ENCODE results near the gene CDKAL1. TPM values are rescaled to one million over a fixed set of nuclear protein-coding genes. Genes with fewer than 3 reads are reported as not detected.

The CDKAL1 gene
- total RNA-seq, 1 donor from 2014 or later = 9.1 TPM

DNA sequence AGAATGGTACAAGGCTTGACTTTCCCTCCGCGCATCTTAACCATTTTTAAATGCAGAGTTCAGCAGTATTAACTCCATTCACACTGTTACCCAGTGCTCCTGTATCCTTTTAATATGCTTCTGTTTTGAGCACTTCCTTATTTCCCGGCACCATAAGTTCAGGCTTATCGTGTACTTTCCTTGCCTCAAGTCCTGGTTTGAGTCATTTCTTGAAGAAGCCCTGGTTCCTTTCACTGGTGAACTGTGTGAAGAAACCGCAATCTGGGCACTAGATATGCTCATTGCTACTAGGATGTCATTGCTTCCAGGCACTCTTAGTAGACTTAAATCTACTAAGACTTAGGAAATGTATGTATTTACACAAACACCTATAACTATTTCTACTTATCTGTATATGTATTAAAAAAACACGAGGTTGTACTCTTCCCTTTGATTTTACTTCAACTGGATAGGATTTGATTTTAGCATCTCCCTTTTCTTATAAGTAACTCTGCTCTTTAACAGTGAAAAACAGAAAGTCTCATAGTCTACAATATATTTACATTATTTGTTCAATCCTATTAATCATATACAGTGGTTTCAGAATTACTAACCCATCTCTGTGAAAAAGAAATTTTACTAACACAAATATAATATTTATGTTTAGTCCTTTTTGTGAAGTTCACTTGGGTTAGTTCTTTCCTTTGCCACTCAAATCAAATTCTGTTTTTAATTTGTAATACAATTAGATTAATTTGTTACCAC, 135.5 kb downstream of the CDKAL1 start:
- Histone ChIP-seq H3K4me1 (peaks cover 12% of the 10 kb centered on the region), H3K9me3 (replicated peaks) (no peaks in the 10 kb centered on the region), H3K27ac (replicated peaks) (no peak overlapping the region), H3K4me3 (no peak overlapping the region), H3K27me3 (ENCODE audit: low read depth) (no peaks in the 10 kb centered on the region), H3K36me3 (no peaks in the 10 kb centered on the region)
- intact Hi-C loops (cut with micrococcal nuclease) = no loop called here
- no peak for DNase-seq
- TF ChIP-seq, protein P1, sequence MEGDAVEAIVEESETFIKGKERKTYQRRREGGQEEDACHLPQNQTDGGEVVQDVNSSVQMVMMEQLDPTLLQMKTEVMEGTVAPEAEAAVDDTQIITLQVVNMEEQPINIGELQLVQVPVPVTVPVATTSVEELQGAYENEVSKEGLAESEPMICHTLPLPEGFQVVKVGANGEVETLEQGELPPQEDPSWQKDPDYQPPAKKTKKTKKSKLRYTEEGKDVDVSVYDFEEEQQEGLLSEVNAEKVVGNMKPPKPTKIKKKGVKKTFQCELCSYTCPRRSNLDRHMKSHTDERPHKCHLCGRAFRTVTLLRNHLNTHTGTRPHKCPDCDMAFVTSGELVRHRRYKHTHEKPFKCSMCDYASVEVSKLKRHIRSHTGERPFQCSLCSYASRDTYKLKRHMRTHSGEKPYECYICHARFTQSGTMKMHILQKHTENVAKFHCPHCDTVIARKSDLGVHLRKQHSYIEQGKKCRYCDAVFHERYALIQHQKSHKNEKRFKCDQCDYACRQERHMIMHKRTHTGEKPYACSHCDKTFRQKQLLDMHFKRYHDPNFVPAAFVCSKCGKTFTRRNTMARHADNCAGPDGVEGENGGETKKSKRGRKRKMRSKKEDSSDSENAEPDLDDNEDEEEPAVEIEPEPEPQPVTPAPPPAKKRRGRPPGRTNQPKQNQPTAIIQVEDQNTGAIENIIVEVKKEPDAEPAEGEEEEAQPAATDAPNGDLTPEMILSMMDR (IDR thresholded peaks at IDR 0.05; ENCODE audit: borderline replicate concordance) = no peak

DNA sequence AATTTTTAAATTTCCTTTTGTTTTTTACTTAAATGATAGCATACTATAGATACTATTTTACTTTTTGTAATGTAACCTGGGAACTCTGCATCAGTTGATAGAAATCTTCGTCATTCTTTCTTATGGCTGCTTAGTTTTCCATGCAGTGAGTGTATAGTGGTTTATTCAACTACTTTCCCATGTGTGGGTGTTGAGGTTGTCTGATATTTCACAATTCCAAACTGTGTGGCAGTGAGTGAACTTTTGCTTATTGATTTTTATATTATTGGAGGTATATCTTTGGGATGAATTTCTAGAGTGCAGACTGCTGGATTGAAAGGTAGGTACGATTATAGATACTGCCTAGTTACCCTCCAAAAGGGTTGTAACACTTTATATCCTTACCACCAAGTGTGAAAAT, 136.5 kb downstream of the CDKAL1 start:
- Histone ChIP-seq H3K9me3 (replicated peaks) (no peaks in the 10 kb centered on the region), H3K27me3 (ENCODE audit: low read depth) (no peaks in the 10 kb centered on the region), H3K36me3 (no peaks in the 10 kb centered on the region), H3K4me1 (peaks cover 12% of the 10 kb centered on the region), H3K27ac (replicated peaks) (no peak overlapping the region), H3K4me3 (no peak overlapping the region)
- TF ChIP-seq, protein P1 (IDR thresholded peaks at IDR 0.05; ENCODE audit: borderline replicate concordance) = no peak
- intact Hi-C loops (cut with micrococcal nuclease) = no loop called here
- DNase-seq = no peak

DNA sequence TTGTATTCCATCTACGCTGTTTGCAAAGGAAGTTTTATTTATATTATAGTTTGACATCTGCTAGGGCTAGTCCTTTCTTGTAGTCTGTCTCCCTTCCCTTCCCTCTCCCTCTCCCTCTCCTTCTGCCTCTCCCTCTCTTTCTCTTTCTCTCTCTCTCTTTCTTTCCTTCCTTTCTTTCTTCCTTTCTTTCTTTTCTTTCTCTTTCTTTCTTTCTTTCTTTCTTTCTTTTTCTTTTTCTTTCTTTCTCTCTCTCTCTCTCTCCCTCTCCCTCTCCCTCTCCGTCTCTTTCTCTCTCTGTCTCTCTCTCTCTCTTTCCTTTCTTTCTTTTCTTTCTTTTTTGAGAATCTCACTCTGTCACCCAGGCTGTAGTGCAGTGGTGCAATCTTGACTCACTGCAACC, 137.8 kb downstream of the CDKAL1 start:
- Histone ChIP-seq H3K4me1 (peaks cover 12% of the 10 kb centered on the region), H3K36me3 (no peaks in the 10 kb centered on the region), H3K27me3 (ENCODE audit: low read depth) (no peaks in the 10 kb centered on the region), H3K9me3 (replicated peaks) (no peaks in the 10 kb centered on the region), H3K4me3 (no peak overlapping the region), H3K27ac (replicated peaks) (no peak overlapping the region)
- no peak for DNase-seq
- intact Hi-C loops (cut with micrococcal nuclease) = no loop called here
- TF ChIP-seq, protein P1 (IDR thresholded peaks at IDR 0.05; ENCODE audit: borderline replicate concordance) = no peak

DNA sequence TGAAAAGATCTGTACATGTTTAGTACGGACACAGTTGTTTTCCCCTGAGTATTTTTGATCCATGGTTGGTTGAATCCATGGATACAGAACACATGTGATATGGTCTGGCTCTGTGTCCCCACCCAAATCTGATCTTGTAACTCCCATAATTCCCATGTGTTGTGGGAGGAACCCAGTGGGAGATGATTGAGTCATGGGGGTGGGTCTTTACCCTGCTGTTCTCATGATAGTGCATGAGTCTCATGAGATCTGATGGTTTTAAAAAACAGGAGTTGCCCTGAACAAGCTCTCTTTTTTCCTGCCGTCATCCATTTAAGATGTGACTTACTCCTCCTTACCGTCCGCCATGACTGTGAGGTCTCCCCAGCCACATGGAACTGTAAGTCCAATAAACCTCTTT, 139.2 kb downstream of the CDKAL1 start:
- Histone ChIP-seq H3K27me3 (ENCODE audit: low read depth) (no peaks in the 10 kb centered on the region), H3K27ac (replicated peaks) (no peak overlapping the region), H3K4me1 (peaks cover 4% of the 10 kb centered on the region), H3K36me3 (no peaks in the 10 kb centered on the region), H3K9me3 (replicated peaks) (no peaks in the 10 kb centered on the region), H3K4me3 (no peak overlapping the region)
- no peak for DNase-seq
- TF ChIP-seq, protein P1 (IDR thresholded peaks at IDR 0.05; ENCODE audit: borderline replicate concordance) = no peak
- intact Hi-C loops (cut with micrococcal nuclease) = no loop called here

DNA sequence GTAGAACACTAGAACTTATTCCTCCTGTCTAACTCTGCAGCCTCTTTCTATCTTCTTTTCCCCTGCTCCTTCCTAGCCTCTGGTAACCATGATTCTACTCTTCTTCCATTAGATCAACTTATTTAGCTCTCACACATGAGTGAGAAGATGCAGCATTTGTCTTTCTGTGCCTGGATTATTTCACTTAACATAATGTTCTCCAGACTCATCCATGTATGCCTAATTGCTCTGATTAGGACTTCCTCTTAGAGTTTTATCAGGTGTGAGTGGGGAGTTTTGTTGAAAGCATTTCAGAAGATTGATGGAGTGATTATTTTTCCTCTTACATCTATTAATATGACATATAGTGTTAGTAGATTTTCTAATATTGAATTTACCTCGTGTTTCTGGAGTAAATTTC, 140.4 kb downstream of the CDKAL1 start:
- no peaks in the 10 kb centered on the region for H3K9me3 ChIP-seq (replicated peaks)
- H3K27ac ChIP-seq (replicated peaks) = no peak overlapping the region
- no peak for DNase-seq
- H3K4me3 ChIP-seq = no peak overlapping the region
- intact Hi-C loops (cut with micrococcal nuclease) = no loop called here
- H3K36me3 ChIP-seq = no peaks in the 10 kb centered on the region
- TF ChIP-seq, protein P1 (IDR thresholded peaks at IDR 0.05; ENCODE audit: borderline replicate concordance) = no peak
- peaks cover 3% of the 10 kb centered on the region for H3K4me1 ChIP-seq
- H3K27me3 ChIP-seq (ENCODE audit: low read depth) = no peaks in the 10 kb centered on the region
